Measurements from ENCODE around the gene USP31. TPM values are rescaled to one million over a fixed set of nuclear protein-coding genes. Genes with fewer than 3 reads are reported as not detected.

Gene USP31
- total and polyA plus RNA-seq, 2 of the 8 experiments (the other 6 are each of a cell fraction or from before 2014, with no cell fraction given), result 6.7 to 19.0 TPM

DNA sequence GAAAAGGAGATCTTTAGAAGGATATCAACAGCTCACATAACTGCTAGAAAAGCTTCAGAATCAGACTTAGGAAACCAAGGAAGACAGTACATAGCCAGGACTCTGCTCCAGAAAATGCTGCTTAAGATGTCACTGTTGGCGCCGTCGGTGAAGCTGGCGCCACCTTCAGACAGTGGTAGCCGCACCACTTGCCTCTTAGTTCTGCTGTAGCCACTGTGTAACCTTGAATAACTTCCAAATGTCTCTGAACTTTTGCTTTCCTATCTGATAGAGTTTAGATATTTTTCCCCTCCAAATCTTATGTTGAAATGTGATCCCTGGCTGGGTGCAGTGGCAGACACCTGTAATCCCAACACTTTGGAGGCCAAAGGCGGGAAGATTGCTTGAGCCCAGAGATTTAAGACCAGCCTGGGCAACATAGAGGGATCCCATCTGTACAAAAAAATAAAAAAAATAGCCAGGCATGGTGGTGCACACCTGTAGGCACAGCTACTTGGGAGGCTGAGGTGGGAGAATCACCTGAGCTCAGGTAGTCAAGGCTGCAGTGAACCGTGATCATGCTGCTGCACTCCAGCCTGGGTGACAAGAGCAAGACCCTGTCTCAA is 6.3 kb upstream of the USP31 start:
- Histone ChIP-seq H3K4ac (replicated peaks; ENCODE audit: insufficient read length, low read depth, low read length) (no peak overlapping the region), H3K79me2 (ENCODE audit: control insufficient read depth in 1 of 2, insufficient read depth in 2 of 2, low read length in 2 of 2) (no peaks in the 10 kb centered on the region), H2AK5ac (ENCODE audit: low read depth, low read length) (no peak overlapping the region), H3K9me3 (ENCODE audit: insufficient read depth in 2 of 2, low read depth in 1 of 2, low read length in 1 of 2) (0 out of 4 replicates have a peak, but pooled peaks cover 0 to 4% of the 10 kb centered on the region in 2 experiments), H3K27me3 (replicated peaks in 1 of 4; ENCODE audit: control insufficient read depth in 3 of 4, extremely low read depth in 1 of 4, insufficient read depth in 3 of 4, low read length in 3 of 4) (peaks cover 0 to 3% (median 1%) of the 10 kb centered on the region in 4 experiments; a peak in 1 of 7 replicates), H3K4me2 (ENCODE audit: insufficient read depth in 1 of 2, low read depth in 2 of 2, low read length in 2 of 2) (no peak overlapping the region), H3K18ac (ENCODE audit: extremely low read depth, low read length) (no peak overlapping the region), H3K79me1 (ENCODE audit: low read depth, low read length) (no peaks in the 10 kb centered on the region), H4K91ac (replicated peaks; ENCODE audit: insufficient read length, low read length) (no peak overlapping the region), H3K9ac (replicated peaks in 1 of 4; ENCODE audit: extremely low read depth in 1 of 4, low read depth in 3 of 4, low read length in 3 of 4) (no peak overlapping the region), H3K4me3 (ENCODE audit: extremely low read depth in 1 of 4, insufficient read depth in 2 of 4, low read depth in 3 of 4, low read length in 4 of 4) (no peak overlapping the region), H2BK15ac (ENCODE audit: low read length) (no peak overlapping the region), H2BK20ac (ENCODE audit: low read length) (no peak overlapping the region), H2BK12ac (ENCODE audit: low read depth, low read length) (no peak overlapping the region), H2BK120ac (replicated peaks; ENCODE audit: low read depth, low read length) (no peak overlapping the region), H4K20me1 (replicated peaks in 1 of 2; ENCODE audit: control insufficient read depth in 1 of 2, insufficient read depth in 2 of 2, low read length in 2 of 2) (no peaks in the 10 kb centered on the region), H3K23ac (ENCODE audit: insufficient read length) (no peak overlapping the region), H3K23me2 (ENCODE audit: low read depth, low read length) (no peaks in the 10 kb centered on the region; the same call in 1 of the 2 replicates), H3K36me3 (ENCODE audit: control insufficient read depth in 2 of 4, insufficient read depth in 4 of 4, low read length in 3 of 4) (no peaks in the 10 kb centered on the region), H4K5ac (ENCODE audit: insufficient read length, low read depth, low read length) (no peak overlapping the region), H3K27ac (ENCODE audit: low read depth, low read length) (no peak overlapping the region), H2AFZ (ENCODE audit: low read length) (no peak overlapping the region), H4K8ac (ENCODE audit: extremely low read depth, insufficient read depth, low read length) (no peak overlapping the region), H3K4me1 (replicated peaks in 1 of 4; ENCODE audit: control insufficient read depth in 3 of 4, insufficient read depth in 4 of 4, low read length in 3 of 4) (no peaks in the 10 kb centered on the region; a peak in 1 of 7 replicates), H3K14ac (ENCODE audit: insufficient read length) (no peak overlapping the region), H3K56ac (replicated peaks; ENCODE audit: insufficient read length, low read depth, low read length) (no peak overlapping the region), H2BK5ac (ENCODE audit: low read depth, low read length) (no peak overlapping the region)
- ChIA-PET CTCF (ENCODE audit: partially characterized antibody) (interaction anchor here (0.9 to 1.9 kb wide), 4 partner anchors 14 to 279 kb away, joined by 3 to 5 read pairs (median 4); no protein-coding TSS in a partner anchor), POLR2A (ENCODE audit: partially characterized antibody) (interaction anchor here (0.6 kb wide), 1 partner anchor 364 kb away, joined by 3 read pairs; no protein-coding TSS in a partner anchor)
- WGBS, 2 experiments (ENCODE audit: extremely low coverage in 1 of 2, insufficient coverage in 1 of 2, insufficient read length in 1 of 2, insufficient replicate concordance in 2 of 2, low coverage in 1 of 2, low lambda C conversion rate in 2 of 2, missing lambda C conversion rate in 1 of 2), result 42% methylated on average over 7 of the region's 7 CpGs; no CpG with 5 or more reads in 1 of the 2 experiments
- DNase-seq (ENCODE audit: low read depth in 1 of 2, low spot score in 2 of 2) (peak in 1 of 2 experiments; percentile 49), FAIRE-seq (no peak)
- no peak for TF ChIP-seq MAFK (IDR thresholded peaks at IDR 0.05; ENCODE audit: low read depth, low read length)
- TF ChIP-seq BACH1 (IDR thresholded peaks at IDR 0.05; ENCODE audit: low read length), result no peak
- TF ChIP-seq, protein P1, sequence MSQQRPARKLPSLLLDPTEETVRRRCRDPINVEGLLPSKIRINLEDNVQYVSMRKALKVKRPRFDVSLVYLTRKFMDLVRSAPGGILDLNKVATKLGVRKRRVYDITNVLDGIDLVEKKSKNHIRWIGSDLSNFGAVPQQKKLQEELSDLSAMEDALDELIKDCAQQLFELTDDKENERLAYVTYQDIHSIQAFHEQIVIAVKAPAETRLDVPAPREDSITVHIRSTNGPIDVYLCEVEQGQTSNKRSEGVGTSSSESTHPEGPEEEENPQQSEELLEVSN (IDR thresholded peaks at IDR 0.05), result no peak
- TF ChIP-seq, protein P2, sequence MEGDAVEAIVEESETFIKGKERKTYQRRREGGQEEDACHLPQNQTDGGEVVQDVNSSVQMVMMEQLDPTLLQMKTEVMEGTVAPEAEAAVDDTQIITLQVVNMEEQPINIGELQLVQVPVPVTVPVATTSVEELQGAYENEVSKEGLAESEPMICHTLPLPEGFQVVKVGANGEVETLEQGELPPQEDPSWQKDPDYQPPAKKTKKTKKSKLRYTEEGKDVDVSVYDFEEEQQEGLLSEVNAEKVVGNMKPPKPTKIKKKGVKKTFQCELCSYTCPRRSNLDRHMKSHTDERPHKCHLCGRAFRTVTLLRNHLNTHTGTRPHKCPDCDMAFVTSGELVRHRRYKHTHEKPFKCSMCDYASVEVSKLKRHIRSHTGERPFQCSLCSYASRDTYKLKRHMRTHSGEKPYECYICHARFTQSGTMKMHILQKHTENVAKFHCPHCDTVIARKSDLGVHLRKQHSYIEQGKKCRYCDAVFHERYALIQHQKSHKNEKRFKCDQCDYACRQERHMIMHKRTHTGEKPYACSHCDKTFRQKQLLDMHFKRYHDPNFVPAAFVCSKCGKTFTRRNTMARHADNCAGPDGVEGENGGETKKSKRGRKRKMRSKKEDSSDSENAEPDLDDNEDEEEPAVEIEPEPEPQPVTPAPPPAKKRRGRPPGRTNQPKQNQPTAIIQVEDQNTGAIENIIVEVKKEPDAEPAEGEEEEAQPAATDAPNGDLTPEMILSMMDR (IDR thresholded peaks at IDR 0.05; ENCODE audit: control extremely low read depth in 1 of 3, insufficient read depth in 1 of 3, low read depth in 1 of 3, low read length in 3 of 3), result peak; percentile 44 to 78 (median 73)
- no peak for TF ChIP-seq MAX (IDR thresholded peaks at IDR 0.05)
- TF ChIP-seq KDM1A (IDR thresholded peaks at IDR 0.05; ENCODE audit: borderline replicate concordance, low read length), result peak; percentile 32; the same call in 1 of the 2 replicates
- no peak for TF ChIP-seq SP2 (IDR thresholded peaks at IDR 0.05; ENCODE audit: low read length)
- TF ChIP-seq KDM4A (IDR thresholded peaks at IDR 0.05; ENCODE audit: low read depth, low read length, severe bottlenecking), result no peak
